ENCODE data around the gene GNA14. TPM values are rescaled to one million over a fixed set of nuclear protein-coding genes. Genes with fewer than 3 reads are reported as not detected.
A peak's percentile ranks its signal among the peaks of the same experiment; 100 is the strongest.
"Not testable (repeated sequence)": the region's sequence is repeated elsewhere in the genome, so short reads cannot be mapped to it uniquely, and the experiment has no call there.

Gene GNA14
- total RNA-seq, 3 donors from 2014 or later (not counting 1 experiment from before 2014, with no cell fraction given): 1.8 TPM; not detected in 2

DNA sequence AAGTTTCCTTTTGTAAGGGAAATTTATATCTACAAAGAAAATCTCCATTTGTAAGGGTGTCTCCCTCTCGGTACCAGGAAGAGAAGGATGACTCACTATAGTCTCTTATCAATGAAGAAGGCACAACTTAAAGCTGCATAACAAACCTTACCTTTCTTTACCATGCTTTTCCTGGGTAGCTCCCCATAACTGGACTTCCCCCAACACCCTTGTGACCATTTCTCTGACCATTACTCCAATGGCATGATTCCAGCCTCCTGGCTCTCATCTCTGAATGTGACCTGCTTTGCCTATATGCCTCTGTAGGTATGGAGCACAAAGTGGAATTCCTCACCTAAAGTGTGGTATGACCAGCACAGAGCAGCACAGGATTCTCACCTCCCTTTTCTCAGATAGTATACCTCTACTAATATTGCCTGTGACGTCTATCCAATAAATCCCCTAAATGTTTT lies 62.8 kb downstream of the GNA14 start:
- Mint-ChIP-seq H3K9me3 (no peaks in the 10 kb centered on the region), H3K4me3 (no peak overlapping the region), H3K4me1 (no peaks in the 10 kb centered on the region), H3K36me3 (no peaks in the 10 kb centered on the region), H3K27me3 (ENCODE audit: low read depth in 2 of 2) (peaks cover 0 to 12% of the 10 kb centered on the region in 2 donors), H3K27ac (no peak overlapping the region)
- no peaks in the 10 kb centered on the region for H3K36me3 ChIP-seq (ENCODE audit: control insufficient read depth, insufficient read depth, low read length)
- DNase-seq (no peak), ATAC-seq (no peak)
- H3K4me1 ChIP-seq (ENCODE audit: control insufficient read depth, insufficient read depth, low read length): no peaks in the 10 kb centered on the region
- TF ChIP-seq, protein P1, sequence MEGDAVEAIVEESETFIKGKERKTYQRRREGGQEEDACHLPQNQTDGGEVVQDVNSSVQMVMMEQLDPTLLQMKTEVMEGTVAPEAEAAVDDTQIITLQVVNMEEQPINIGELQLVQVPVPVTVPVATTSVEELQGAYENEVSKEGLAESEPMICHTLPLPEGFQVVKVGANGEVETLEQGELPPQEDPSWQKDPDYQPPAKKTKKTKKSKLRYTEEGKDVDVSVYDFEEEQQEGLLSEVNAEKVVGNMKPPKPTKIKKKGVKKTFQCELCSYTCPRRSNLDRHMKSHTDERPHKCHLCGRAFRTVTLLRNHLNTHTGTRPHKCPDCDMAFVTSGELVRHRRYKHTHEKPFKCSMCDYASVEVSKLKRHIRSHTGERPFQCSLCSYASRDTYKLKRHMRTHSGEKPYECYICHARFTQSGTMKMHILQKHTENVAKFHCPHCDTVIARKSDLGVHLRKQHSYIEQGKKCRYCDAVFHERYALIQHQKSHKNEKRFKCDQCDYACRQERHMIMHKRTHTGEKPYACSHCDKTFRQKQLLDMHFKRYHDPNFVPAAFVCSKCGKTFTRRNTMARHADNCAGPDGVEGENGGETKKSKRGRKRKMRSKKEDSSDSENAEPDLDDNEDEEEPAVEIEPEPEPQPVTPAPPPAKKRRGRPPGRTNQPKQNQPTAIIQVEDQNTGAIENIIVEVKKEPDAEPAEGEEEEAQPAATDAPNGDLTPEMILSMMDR (IDR thresholded peaks at IDR 0.05): no peak
- no peaks in the 10 kb centered on the region for H3K27me3 ChIP-seq (ENCODE audit: control insufficient read depth, insufficient read depth, low read length)
- H3K4me3 ChIP-seq (ENCODE audit: low read length): no peak overlapping the region
- no peak overlapping the region for H3K27ac ChIP-seq (ENCODE audit: low read length)
- intact Hi-C loops (cut with micrococcal nuclease): no loop called here
- H3K9me3 ChIP-seq (ENCODE audit: control insufficient read depth, insufficient read depth, low read length): no peaks in the 10 kb centered on the region
- WGBS (ENCODE audit: insufficient coverage): 81% methylated on average over 2 of the region's 2 CpGs

DNA sequence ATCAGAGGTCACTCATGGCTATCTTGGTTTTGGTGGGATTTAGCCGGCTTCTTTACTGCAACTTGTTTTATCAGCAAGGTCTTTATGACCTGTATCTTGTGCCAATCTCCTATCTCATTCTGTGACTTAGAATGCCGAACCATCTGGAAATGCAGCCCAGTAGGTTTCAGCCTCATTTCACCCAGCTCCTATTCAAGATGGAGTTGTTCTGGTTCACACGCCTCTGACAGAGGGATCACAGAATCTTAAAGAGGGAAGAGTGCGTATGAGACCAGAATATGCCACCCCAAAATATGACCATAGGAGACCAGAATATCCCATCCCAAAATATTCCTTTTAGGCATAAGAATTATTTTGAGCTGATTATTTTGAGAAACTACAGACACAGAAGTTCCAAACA lies 63.2 kb downstream of the GNA14 start:
- H3K4me1 ChIP-seq (ENCODE audit: control insufficient read depth, insufficient read depth, low read length); H3K4me1 Mint-ChIP-seq; H3K27ac ChIP-seq (ENCODE audit: low read length); H3K36me3 ChIP-seq (ENCODE audit: control insufficient read depth, insufficient read depth, low read length); intact Hi-C loops (cut with micrococcal nuclease); H3K9me3 Mint-ChIP-seq; H3K27me3 ChIP-seq (ENCODE audit: control insufficient read depth, insufficient read depth, low read length); H3K9me3 ChIP-seq (ENCODE audit: control insufficient read depth, insufficient read depth, low read length); H3K4me3 Mint-ChIP-seq; H3K27ac Mint-ChIP-seq; H3K4me3 ChIP-seq (ENCODE audit: low read length); ATAC-seq; DNase-seq; H3K36me3 Mint-ChIP-seq: not testable (repeated sequence)
- WGBS (ENCODE audit: insufficient coverage): 97% methylated on average over 3 of the region's 4 CpGs
- peaks cover 0 to 12% of the 10 kb centered on the region in 2 donors for H3K27me3 Mint-ChIP-seq (ENCODE audit: low read depth in 2 of 2)

DNA sequence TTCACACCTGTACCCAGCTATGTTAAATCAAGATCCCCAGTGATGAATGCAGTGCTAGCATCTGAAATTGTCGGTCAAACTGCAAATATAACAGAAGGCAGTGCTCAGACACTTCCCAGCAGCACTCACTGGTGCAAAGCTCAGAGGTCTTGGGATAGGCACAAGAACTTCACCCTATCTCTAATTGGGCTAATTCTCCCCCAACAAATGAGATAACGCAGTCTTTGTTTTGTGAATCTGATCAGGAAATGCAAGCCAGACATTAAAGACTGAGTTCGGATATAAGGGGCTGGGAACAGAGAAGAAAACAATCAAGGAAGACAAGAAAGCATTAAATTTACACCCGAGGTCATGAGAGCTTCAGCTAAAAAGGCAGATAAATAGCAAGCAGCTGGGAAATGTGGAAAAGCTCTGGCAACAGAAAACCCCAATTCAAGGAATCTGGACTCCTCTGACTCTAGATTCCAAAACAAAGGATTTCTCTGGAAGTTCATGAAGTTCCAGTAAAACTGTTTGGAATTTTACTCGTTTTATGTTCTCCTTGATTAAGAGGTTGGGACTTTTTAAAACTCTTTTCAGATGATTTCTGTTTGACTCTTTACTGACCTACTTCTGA lies 65.1 kb downstream of the GNA14 start:
- H3K27me3 ChIP-seq (ENCODE audit: control insufficient read depth, insufficient read depth, low read length): no peaks in the 10 kb centered on the region
- Mint-ChIP-seq H3K27ac (no peak overlapping the region), H3K4me3 (no peak overlapping the region), H3K9me3 (no peaks in the 10 kb centered on the region), H3K4me1 (no peaks in the 10 kb centered on the region), H3K36me3 (no peaks in the 10 kb centered on the region), H3K27me3 (ENCODE audit: low read depth in 2 of 2) (peaks cover 0 to 12% of the 10 kb centered on the region in 2 donors)
- ATAC-seq (no peak), DNase-seq (no peak)
- TF ChIP-seq, protein P1 (IDR thresholded peaks at IDR 0.05): no peak
- no peaks in the 10 kb centered on the region for H3K4me1 ChIP-seq (ENCODE audit: control insufficient read depth, insufficient read depth, low read length)
- intact Hi-C loops (cut with micrococcal nuclease): no loop called here
- no peaks in the 10 kb centered on the region for H3K36me3 ChIP-seq (ENCODE audit: control insufficient read depth, insufficient read depth, low read length)
- no peak overlapping the region for H3K27ac ChIP-seq (ENCODE audit: low read length)
- H3K9me3 ChIP-seq (ENCODE audit: control insufficient read depth, insufficient read depth, low read length): no peaks in the 10 kb centered on the region
- H3K4me3 ChIP-seq (ENCODE audit: low read length): no peak overlapping the region
- 75% methylated on average over 4 of the region's 5 CpGs for WGBS (ENCODE audit: insufficient coverage)

DNA sequence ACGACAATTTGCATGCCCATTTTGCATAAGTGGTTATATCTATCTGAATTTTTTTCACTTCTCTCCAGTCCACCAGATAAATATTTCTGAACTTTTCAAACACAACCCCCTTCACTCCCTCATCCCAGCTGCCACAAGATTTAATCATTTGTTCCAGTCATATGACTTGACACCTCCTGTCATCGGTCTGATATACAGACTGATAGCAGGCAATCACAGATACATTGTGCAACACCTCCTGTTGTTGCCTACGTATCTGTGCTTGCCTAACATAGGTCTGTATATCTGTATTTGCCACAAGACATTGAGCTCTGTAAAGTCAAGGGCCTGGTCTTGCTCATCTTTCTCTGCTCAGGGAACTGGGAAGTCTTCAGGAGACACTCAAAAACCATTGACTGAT lies 65.6 kb downstream of the GNA14 start:
- Mint-ChIP-seq H3K27me3 (ENCODE audit: low read depth in 2 of 2) (peaks cover 0 to 15% of the 10 kb centered on the region in 2 donors), H3K4me1 (no peaks in the 10 kb centered on the region), H3K36me3 (no peaks in the 10 kb centered on the region), H3K27ac (no peak overlapping the region), H3K4me3 (no peak overlapping the region), H3K9me3 (no peaks in the 10 kb centered on the region)
- DNase-seq (no peak), ATAC-seq (peak in 1 of 3 donors; percentile 70)
- Histone ChIP-seq H3K4me1 (ENCODE audit: control insufficient read depth, insufficient read depth, low read length) (no peaks in the 10 kb centered on the region), H3K27me3 (ENCODE audit: control insufficient read depth, insufficient read depth, low read length) (no peaks in the 10 kb centered on the region), H3K27ac (ENCODE audit: low read length) (no peak overlapping the region), H3K4me3 (ENCODE audit: low read length) (no peak overlapping the region), H3K36me3 (ENCODE audit: control insufficient read depth, insufficient read depth, low read length) (no peaks in the 10 kb centered on the region), H3K9me3 (ENCODE audit: control insufficient read depth, insufficient read depth, low read length) (no peaks in the 10 kb centered on the region)
- intact Hi-C loops (cut with micrococcal nuclease): no loop called here
- TF ChIP-seq, protein P1 (IDR thresholded peaks at IDR 0.05): no peak
- 80% methylated on average over 3 of the region's 3 CpGs for WGBS (ENCODE audit: insufficient coverage)
